ENCODE data around the gene TBC1D4.
"Not testable (repeated sequence)": the region's sequence is repeated elsewhere in the genome, so short reads cannot be mapped to it uniquely, and the experiment has no call there.

TBC1D4 gene

GRCh38 chr13:75355609-75356008 is 126.4 kb downstream of the TBC1D4 start:
- DNase-seq = no peak

GRCh38 chr13:75353781-75354193 is 128.2 kb downstream of the TBC1D4 start:
- no peak for DNase-seq

- no peak for DNase-seq
These were observed 129.2 kb downstream of the TBC1D4 start for GRCh38 chr13:75352641-75353327.

GRCh38 chr13:75351538-75351937 is 130.4 kb downstream of the TBC1D4 start:
- DNase-seq = not testable (repeated sequence)

GRCh38 chr13:75347925-75348324 is 134.0 kb downstream of the TBC1D4 start:
- no peak for DNase-seq

- no peak for DNase-seq
These were observed 134.5 kb downstream of the TBC1D4 start for GRCh38 chr13:75347457-75347856.

- no peak for DNase-seq
These were observed 136.8 kb downstream of the TBC1D4 start for GRCh38 chr13:75345193-75345592.

- DNase-seq = no peak
These were observed 140.9 kb downstream of the TBC1D4 start for GRCh38 chr13:75341028-75341427.

- DNase-seq = no peak
These were observed 142.2 kb downstream of the TBC1D4 start for GRCh38 chr13:75339635-75340374.

GRCh38 chr13:75334634-75335447 is 147.1 kb downstream of the TBC1D4 start:
- DNase-seq = no peak

GRCh38 chr13:75333103-75333502 is 148.9 kb downstream of the TBC1D4 start:
- no peak for DNase-seq

- no peak for DNase-seq
These were observed 150.1 kb downstream of the TBC1D4 start for GRCh38 chr13:75331792-75332349.

- no peak for DNase-seq
These were observed 151.2 kb downstream of the TBC1D4 start for GRCh38 chr13:75330770-75331169.

- DNase-seq = no peak
These were observed 152.2 kb downstream of the TBC1D4 start for GRCh38 chr13:75329723-75330122.

- no peak for DNase-seq
These were observed 152.9 kb downstream of the TBC1D4 start for GRCh38 chr13:75329097-75329496.

- peak; percentile 33 for DNase-seq
These were observed 154.8 kb downstream of the TBC1D4 start for GRCh38 chr13:75327135-75327510.

GRCh38 chr13:75326173-75327134 is 155.5 kb downstream of the TBC1D4 start:
- DNase-seq = peak; percentile 81

- DNase-seq = peak; percentile 19
These were observed 156.3 kb downstream of the TBC1D4 start for GRCh38 chr13:75325711-75326110.

- DNase-seq = no peak
These were observed 157.5 kb downstream of the TBC1D4 start for GRCh38 chr13:75324413-75324940.

GRCh38 chr13:75321084-75321483 is 160.9 kb downstream of the TBC1D4 start:
- no peak for DNase-seq

GRCh38 chr13:75319254-75319653 is 162.7 kb downstream of the TBC1D4 start:
- no peak for DNase-seq
